H9 (cell line): ENCODE measurements around the gene PCCA. TPM values are rescaled to one million over a fixed set of nuclear protein-coding genes. Genes with fewer than 3 reads are reported as not detected.

Experiments
- DNase-seq: peaks from one replicate; pipeline ENCODE4 v3.0.0-alpha.2; 2017
- H2AFZ ChIP-seq: one replicate; pipeline ENCODE4 v1.6.1; 2013; ENCODE audit warnings: mild to moderate bottlenecking, low read length, control low read depth, moderate library complexity
- H2AK5ac ChIP-seq: 2 replicates; pipeline ENCODE4 v1.6.1; 2013; ENCODE audit warnings: low read length, control low read depth, mixed read lengths; ENCODE audit not compliant: insufficient read length
- H2BK120ac ChIP-seq: one replicate; pipeline ENCODE4 v1.6.1; 2013; ENCODE audit warnings: low read depth, mild to moderate bottlenecking, low read length, control low read depth, inconsistent platforms; ENCODE audit not compliant: poor library complexity, severe bottlenecking
- H2BK12ac ChIP-seq: 2 replicates; pipeline ENCODE4 v1.6.1; 2013; ENCODE audit warnings: low read length, control low read depth, mixed read lengths, low read depth; ENCODE audit not compliant: insufficient read length
- H2BK15ac ChIP-seq: 2 replicates; pipeline ENCODE4 v1.6.1; 2013; ENCODE audit warnings: low read depth, low read length, control low read depth
- H2BK20ac ChIP-seq: one replicate; pipeline ENCODE4 v1.6.1; 2013; ENCODE audit warnings: low read depth, mild to moderate bottlenecking, low read length, control low read depth, inconsistent platforms; ENCODE audit not compliant: poor library complexity, severe bottlenecking
- H2BK5ac ChIP-seq: 2 replicates; pipeline ENCODE4 v1.6.1; 2013; ENCODE audit warnings: low read length, control low read depth, mixed read lengths; ENCODE audit not compliant: insufficient read length
- H3K14ac ChIP-seq: 2 replicates; pipeline ENCODE4 v1.6.1; 2013; ENCODE audit warnings: low read length, control low read depth; ENCODE audit not compliant: insufficient read depth
- H3K18ac ChIP-seq: 2 replicates; pipeline ENCODE4 v1.6.1; 2013; ENCODE audit warnings: low read depth, mild to moderate bottlenecking, mixed read lengths, low read length, control low read depth; ENCODE audit not compliant: insufficient read length
- H3K23ac ChIP-seq: 2 replicates; pipeline ENCODE4 v1.6.1; 2013; ENCODE audit warnings: low read length, control low read depth, mixed read lengths, low read depth; ENCODE audit not compliant: insufficient read length
- H3K23me2 ChIP-seq: 2 replicates; pipeline ENCODE4 v1.6.1; 2013; ENCODE audit warnings: low read depth, mild to moderate bottlenecking, mixed read lengths, low read length, control low read depth; ENCODE audit not compliant: insufficient read length, poor library complexity, severe bottlenecking
- H3K27ac ChIP-seq: 2 replicates; pipeline ENCODE4 v1.5.1; 2013; ENCODE audit warnings: low read length, control low read depth, mixed read lengths, low read depth; ENCODE audit not compliant: insufficient read length
- H3K27me3 ChIP-seq: 2 replicates; pipeline ENCODE4 v1.6.1; 2013; ENCODE audit warnings: low read length, control low read depth, inconsistent platforms; ENCODE audit not compliant: insufficient read depth
- H3K4ac ChIP-seq: 2 replicates; pipeline ENCODE4 v1.6.1; 2013; ENCODE audit warnings: low read depth, mild to moderate bottlenecking, control low read depth, inconsistent platforms, low read length, moderate library complexity
- H3K4me1 ChIP-seq: 2 replicates; pipeline ENCODE4 v1.6.1; 2013; ENCODE audit warnings: low read length, control low read depth, inconsistent platforms; ENCODE audit not compliant: insufficient read depth
- H3K4me2 ChIP-seq: 2 replicates; pipeline ENCODE4 v1.6.1; 2013; ENCODE audit warnings: low read length, control low read depth, mixed read lengths; ENCODE audit not compliant: insufficient read length, insufficient read depth
- H3K56ac ChIP-seq: 2 replicates; pipeline ENCODE4 v1.6.1; 2013; ENCODE audit warnings: low read depth, mild to moderate bottlenecking, mixed read lengths, low read length, control low read depth; ENCODE audit not compliant: insufficient read length
- H3K79me1 ChIP-seq: 2 replicates; pipeline ENCODE4 v1.6.1; 2013; ENCODE audit warnings: low read depth, mild to moderate bottlenecking, moderate library complexity, low read length, control low read depth, inconsistent platforms; ENCODE audit not compliant: insufficient read depth, poor library complexity, severe bottlenecking
- H3K79me2 ChIP-seq: 2 replicates; pipeline ENCODE4 v1.6.1; 2013; ENCODE audit warnings: low read length, control low read depth, inconsistent platforms; ENCODE audit not compliant: insufficient read depth
- H3K9ac ChIP-seq: 2 replicates; pipeline ENCODE4 v1.6.1; 2013; ENCODE audit warnings: low read length, control low read depth, mixed read lengths; ENCODE audit not compliant: insufficient read length; ENCODE audit errors: extremely low read depth
- H3K9me3 ChIP-seq: one replicate; pipeline ENCODE4 v1.6.1; 2013; ENCODE audit warnings: low read depth, low read length, inconsistent platforms; ENCODE audit not compliant: control insufficient read depth
- H3T11ph ChIP-seq: one replicate; pipeline ENCODE4 v1.6.1; 2013; ENCODE audit warnings: mild to moderate bottlenecking, low read length, control low read depth, inconsistent platforms
- H4K20me1 ChIP-seq: one replicate; pipeline ENCODE4 v1.6.1; 2013; ENCODE audit not compliant: control insufficient read depth, insufficient read length, insufficient read depth
- H4K5ac ChIP-seq: 2 replicates; pipeline ENCODE4 v1.6.1; 2013; ENCODE audit warnings: low read depth, mild to moderate bottlenecking, mixed read lengths, low read length, control low read depth; ENCODE audit not compliant: insufficient read length
- H4K8ac ChIP-seq: replicated peaks from 2 replicates; pipeline ENCODE4 v1.6.1; 2013; ENCODE audit warnings: low read length, control low read depth, mixed read lengths, low read depth; ENCODE audit not compliant: insufficient read length
- H4K91ac ChIP-seq: 2 replicates; pipeline ENCODE4 v1.6.1; 2013; ENCODE audit warnings: low read depth, mild to moderate bottlenecking, moderate library complexity, mixed read lengths, low read length, control low read depth; ENCODE audit not compliant: insufficient read length
- H3K27ac Mint-ChIP-seq, 3 experiments: 2 replicates in 2 of 3; 3 replicates in 1 of 3; pipeline ENCODE4 v1.8.0; 2020 to 2021; ENCODE audit warnings: mixed read lengths in 3 of 3, mild to moderate bottlenecking in 1 of 3, moderate library complexity in 1 of 3
- H3K27me3 Mint-ChIP-seq: 2 replicates; pipeline ENCODE4 v1.8.0; 2021; ENCODE audit warnings: low read depth, mild to moderate bottlenecking, moderate library complexity, mixed read lengths
- H3K36me3 Mint-ChIP-seq, 3 experiments: 2 replicates in 2 of 3; 3 replicates in 1 of 3; pipeline ENCODE4 v1.8.0; 2020 to 2021; ENCODE audit warnings: low read depth in 3 of 3, mixed read lengths in 3 of 3; ENCODE audit not compliant: insufficient read depth in 1 of 3
- H3K4me1 Mint-ChIP-seq, 2 experiments: 2 replicates each; pipeline ENCODE4 v1.8.0; 2020; ENCODE audit warnings: mixed read lengths in 2 of 2
- H3K4me3 Mint-ChIP-seq, 2 experiments: 2 replicates in 1 of 2; 3 replicates in 1 of 2; pipeline ENCODE4 v1.8.0; 2020 to 2021; ENCODE audit warnings: mild to moderate bottlenecking in 2 of 2, mixed read lengths in 2 of 2, moderate library complexity in 1 of 2
- H3K9me3 Mint-ChIP-seq, 2 experiments: 2 replicates in 1 of 2; 3 replicates in 1 of 2; pipeline ENCODE4 v1.8.0; 2020; ENCODE audit warnings: mild to moderate bottlenecking in 2 of 2, mixed read lengths in 2 of 2, moderate library complexity in 1 of 2
- WGBS: extraction: QIAGEN DNeasy Blood & Tissue Kit; methylation state at CpG from one replicate; pipeline ENCODE4 v1.1.7; 2013; ENCODE audit warnings: missing lambda C conversion rate, low lambda C conversion rate, mixed read lengths; ENCODE audit not compliant: insufficient read length; ENCODE audit errors: extremely low coverage; 5-methylcytosine and 5-hydroxymethylcytosine counted together
- total RNA-seq: library from RNA; stranded (reverse); gene quantifications from 2 replicates; pipeline ENCODE4 v1.2.1, GENCODE V29; 2021
- TF ChIP-seq, protein P1 (sequence below): fragments of 200-600 bp; sonication (generic); conservative IDR thresholded peaks from 3 replicates; pipeline ENCODE4 v1.8.0; 2021; ENCODE audit warnings: antibody characterized with exemption, mild to moderate bottlenecking

PCCA gene
- total RNA-seq, 1 experiment from 2014 or later: 56.5 TPM

DNA sequence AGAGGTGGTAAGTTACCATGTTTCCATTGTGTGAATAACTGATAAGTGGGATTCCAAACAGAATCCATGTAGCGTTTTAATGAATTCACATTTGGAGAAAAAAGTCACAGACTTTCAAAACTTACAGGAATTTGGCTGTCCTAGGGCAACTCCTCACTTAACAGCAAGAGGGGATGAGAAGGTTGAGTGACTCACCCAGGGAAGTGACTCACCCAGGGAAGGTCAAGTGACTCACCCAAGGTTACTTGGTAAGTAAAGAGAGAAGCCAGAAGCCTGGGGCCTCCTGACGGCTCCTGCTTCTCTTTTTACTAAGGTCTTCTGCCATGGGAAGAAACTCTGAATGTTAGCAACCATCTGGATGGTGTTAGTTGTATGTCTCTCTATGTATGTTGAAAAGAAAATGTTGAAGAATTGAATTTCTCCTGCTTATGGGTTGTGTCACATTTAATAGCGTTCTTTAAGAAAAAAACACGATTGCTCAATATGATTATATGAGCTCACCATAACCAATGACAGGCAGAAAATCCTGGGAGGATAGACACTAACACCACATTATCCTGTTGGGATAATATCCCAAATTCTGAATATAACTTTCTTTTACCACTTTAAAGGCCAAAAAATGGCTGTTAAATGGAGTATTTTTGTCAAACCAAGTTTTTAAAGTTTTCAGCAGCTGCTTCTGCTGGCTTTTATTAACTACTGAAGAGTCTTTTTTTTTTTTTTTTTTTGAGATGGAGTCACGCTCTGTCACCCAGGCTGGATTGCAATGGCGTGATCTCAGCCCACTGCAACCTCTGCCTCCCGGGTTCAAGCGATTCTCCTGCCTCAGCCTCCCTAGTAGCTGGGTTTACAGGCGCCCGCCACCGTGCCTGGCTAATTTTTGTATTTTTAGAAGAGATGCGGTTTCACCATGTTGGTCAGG, 304.1 kb downstream of the PCCA start:
- peaks cover 10 to 21% of the 10 kb centered on the region in 2 experiments for H3K4me1 Mint-ChIP-seq
- H3K27me3 Mint-ChIP-seq: no peaks in the 10 kb centered on the region

More for the DNA sequence above, 304.1 kb downstream of the PCCA start:
- H4K20me1 ChIP-seq: no peaks in the 10 kb centered on the region
- no CpG with 5 or more reads among the region's 12 CpGs for WGBS
- H3K27ac ChIP-seq: no peak overlapping the region
- no peak overlapping the region for H2BK5ac ChIP-seq
- no peak overlapping the region for H2AFZ ChIP-seq
- no peak overlapping the region for H4K5ac ChIP-seq
- no peak overlapping the region for H3T11ph ChIP-seq
- H3K27ac Mint-ChIP-seq: peak overlapping the region in 1 of 3 experiments; percentile 45; a peak in 1 of 7 replicates
- TF ChIP-seq, protein P1, sequence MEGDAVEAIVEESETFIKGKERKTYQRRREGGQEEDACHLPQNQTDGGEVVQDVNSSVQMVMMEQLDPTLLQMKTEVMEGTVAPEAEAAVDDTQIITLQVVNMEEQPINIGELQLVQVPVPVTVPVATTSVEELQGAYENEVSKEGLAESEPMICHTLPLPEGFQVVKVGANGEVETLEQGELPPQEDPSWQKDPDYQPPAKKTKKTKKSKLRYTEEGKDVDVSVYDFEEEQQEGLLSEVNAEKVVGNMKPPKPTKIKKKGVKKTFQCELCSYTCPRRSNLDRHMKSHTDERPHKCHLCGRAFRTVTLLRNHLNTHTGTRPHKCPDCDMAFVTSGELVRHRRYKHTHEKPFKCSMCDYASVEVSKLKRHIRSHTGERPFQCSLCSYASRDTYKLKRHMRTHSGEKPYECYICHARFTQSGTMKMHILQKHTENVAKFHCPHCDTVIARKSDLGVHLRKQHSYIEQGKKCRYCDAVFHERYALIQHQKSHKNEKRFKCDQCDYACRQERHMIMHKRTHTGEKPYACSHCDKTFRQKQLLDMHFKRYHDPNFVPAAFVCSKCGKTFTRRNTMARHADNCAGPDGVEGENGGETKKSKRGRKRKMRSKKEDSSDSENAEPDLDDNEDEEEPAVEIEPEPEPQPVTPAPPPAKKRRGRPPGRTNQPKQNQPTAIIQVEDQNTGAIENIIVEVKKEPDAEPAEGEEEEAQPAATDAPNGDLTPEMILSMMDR: no peak
- no peaks in the 10 kb centered on the region for H3K79me1 ChIP-seq
- DNase-seq: peak; percentile 86
- H3K36me3 Mint-ChIP-seq: peaks cover 0 to 8% (median 4%) of the 10 kb centered on the region in 3 experiments; a peak in 2 of 7 replicates
- H3K56ac ChIP-seq: no peak overlapping the region
- H3K14ac ChIP-seq: no peak overlapping the region
- H3K4me1 ChIP-seq: no peaks in the 10 kb centered on the region
- H2AK5ac ChIP-seq: no peak overlapping the region
- H3K18ac ChIP-seq: no peak overlapping the region
- no peaks in the 10 kb centered on the region for H3K9me3 Mint-ChIP-seq
- no peak overlapping the region for H3K4me2 ChIP-seq
- no peak overlapping the region for H3K4ac ChIP-seq
- no peak overlapping the region for H2BK12ac ChIP-seq
- H2BK120ac ChIP-seq: no peak overlapping the region
- H3K9ac ChIP-seq: no peak overlapping the region
- H3K79me2 ChIP-seq: no peaks in the 10 kb centered on the region
- no peak overlapping the region for H4K91ac ChIP-seq
- H2BK20ac ChIP-seq: no peak overlapping the region
- H3K4me3 Mint-ChIP-seq: no peak overlapping the region
- no peak overlapping the region for H3K23ac ChIP-seq
- H3K9me3 ChIP-seq: no peaks in the 10 kb centered on the region
- H2BK15ac ChIP-seq: no peak overlapping the region
- no peaks in the 10 kb centered on the region for H3K27me3 ChIP-seq
- H4K8ac ChIP-seq: no peak overlapping the region
- H3K23me2 ChIP-seq: no peaks in the 10 kb centered on the region
